GM12878 (cell line): ENCODE results near the gene CLDN5. TPM values are rescaled to one million over a fixed set of nuclear protein-coding genes. Genes with fewer than 3 reads are reported as not detected.

Experiments used
- ATAC-seq: fragments of 200-7000 bp; cut with Tn5 transposase; 3 replicates; pipeline ENCODE4 v1.9.1; 2020; ENCODE audit warnings: mild to moderate bottlenecking, moderate library complexity
- BruUV-seq: library from RNA; stranded (reverse); fragments of 400-500 nt; replicated peaks from 2 replicates; lab custom pipeline; 2021; lab: Mats Ljungman, UMichigan
- CTCF ChIA-PET: fragments of 300-600 bp; sonication (Branson Sonifier 250); formaldehyde crosslinking; extraction: SDS; loops from one replicate; lab custom pipeline; 2021; ENCODE audit warnings: inconsistent platforms; lab: Yijun Ruan, JAX
- POLR2A ChIA-PET: fragments of 350-600 bp; formaldehyde crosslinking; extraction: SDS; loops from one replicate; lab custom pipeline; 2021; ENCODE audit warnings: inconsistent platforms; lab: Charles Lee
- RAD21 ChIA-PET: fragments of 300-600 bp; sonication (Branson Sonifier 250); formaldehyde crosslinking; loops from one replicate; lab custom pipeline; 2023; ENCODE audit warnings: antibody characterized with exemption; ENCODE audit not compliant: unreplicated experiment; lab: Charles Lee
- SMC1A ChIA-PET: fragments of 300-600 bp; sonication (Branson Sonifier 250); formaldehyde crosslinking; loops from one replicate; lab custom pipeline; 2023; ENCODE audit not compliant: unreplicated experiment, uncharacterized antibody; lab: Charles Lee
- DNase-seq: peaks from one replicate; pipeline ENCODE4 v3.0.0-alpha.2; 2011; ENCODE audit warnings: low read depth, low spot score
- FAIRE-seq: peaks from 3 replicates; lab custom pipeline; 2011; peaks lifted over from hg19 to GRCh38; lab: Jason Lieb, UNC
- H2AFZ ChIP-seq: 2 replicates; pipeline ENCODE4 v1.6.0; 2011; ENCODE audit warnings: low read depth, low read length, control low read depth; ENCODE audit not compliant: control insufficient read depth
- H3K27ac ChIP-seq: 2 replicates; pipeline ENCODE4 v1.5.1; 2011; ENCODE audit warnings: control low read depth; ENCODE audit not compliant: control insufficient read depth, insufficient read depth
- H3K27me3 ChIP-seq, 2 experiments: replicated peaks in 1 of 2; 2 replicates each; pipeline versions ENCODE4 v1.6.0 to v1.6.1; 2011; ENCODE audit warnings: low read length in 1 of 2; ENCODE audit not compliant: control insufficient read depth in 2 of 2, insufficient read depth in 2 of 2
- H3K36me3 ChIP-seq, 2 experiments: 2 replicates each; pipeline ENCODE4 v1.5.1; 2011; ENCODE audit warnings: low read length in 1 of 2; ENCODE audit not compliant: control insufficient read depth in 2 of 2, insufficient read depth in 2 of 2
- H3K4me1 ChIP-seq: 2 replicates; pipeline ENCODE4 v1.6.1; 2011; ENCODE audit warnings: mild to moderate bottlenecking, low read length, moderate library complexity, mixed read lengths; ENCODE audit not compliant: control insufficient read depth, insufficient read depth
- H3K4me2 ChIP-seq: 2 replicates; pipeline ENCODE4 v1.6.0; 2011; ENCODE audit warnings: control low read depth; ENCODE audit not compliant: control insufficient read depth, insufficient read depth
- H3K4me3 ChIP-seq: fragments of 200-600 bp; sonication (generic); 2 replicates; pipeline ENCODE4 v1.5.1; 2016
- H3K79me2 ChIP-seq: 2 replicates; pipeline ENCODE4 v1.6.0; 2011; ENCODE audit warnings: low read length; ENCODE audit not compliant: control insufficient read depth, insufficient read depth
- H3K9ac ChIP-seq: 2 replicates; pipeline ENCODE4 v1.8.0; 2011; ENCODE audit warnings: low read length, control low read depth, mixed read lengths; ENCODE audit not compliant: control insufficient read depth, insufficient read depth
- H3K9me3 ChIP-seq: replicated peaks from 3 replicates; pipeline ENCODE4 v1.5.1; 2011; ENCODE audit warnings: mild to moderate bottlenecking, low read length; ENCODE audit not compliant: control insufficient read depth, insufficient read depth
- H4K20me1 ChIP-seq: 2 replicates; pipeline ENCODE4 v1.6.0; 2011; ENCODE audit not compliant: control insufficient read depth, insufficient read depth
- BRCA1 ChIP-seq: IDR thresholded peaks from 2 replicates; pipeline ENCODE4 v1.6.1; 2011; ENCODE audit warnings: low read depth, low read length, improper control_type of control experiment
- GATAD2B ChIP-seq: fragments of 450-650 bp; conservative IDR thresholded peaks from 2 replicates; pipeline ENCODE4 v1.6.1; 2017; ENCODE audit warnings: low read depth, mild to moderate bottlenecking, moderate library complexity
- NBN ChIP-seq: fragments of 450-650 bp; IDR thresholded peaks from 2 replicates; pipeline ENCODE4 v1.6.1; 2016
- NFYB ChIP-seq: IDR thresholded peaks from 2 replicates; pipeline ENCODE4 v1.6.1; 2011; ENCODE audit warnings: low read depth, mild to moderate bottlenecking, low read length, improper control_type of control experiment, moderate library complexity; ENCODE audit not compliant: insufficient read depth
- NR2C1 ChIP-seq: fragments of 450-650 bp; IDR thresholded peaks from 2 replicates; pipeline ENCODE4 v1.6.1; 2017; ENCODE audit warnings: antibody characterized with exemption, mild to moderate bottlenecking, moderate library complexity
- NRF1 ChIP-seq: conservative IDR thresholded peaks from 2 replicates; pipeline ENCODE4 v1.6.1; 2011; ENCODE audit warnings: mild to moderate bottlenecking, low read depth, low read length, improper control_type of control experiment
- POU2F2 ChIP-seq: IDR thresholded peaks from 3 replicates; pipeline ENCODE4 v1.6.1; 2011; ENCODE audit warnings: low read depth, mild to moderate bottlenecking, low read length, borderline replicate concordance
- RUNX3 ChIP-seq: IDR thresholded peaks from 2 replicates; pipeline ENCODE4 v1.6.1; 2012; ENCODE audit warnings: low read length, inconsistent platforms
- SMC3 ChIP-seq: IDR thresholded peaks from 2 replicates; pipeline ENCODE4 v1.6.1; 2011; ENCODE audit warnings: low read length, improper control_type of control experiment, borderline replicate concordance
- SREBF1 ChIP-seq: IDR thresholded peaks from 2 replicates; pipeline ENCODE4 v1.6.1; 2012; ENCODE audit warnings: mild to moderate bottlenecking, low read length
- STAT3 ChIP-seq: IDR thresholded peaks from 2 replicates; pipeline ENCODE4 v1.6.1; 2011; ENCODE audit warnings: low read depth, low read length, improper control_type of control experiment
- TCF7 ChIP-seq: IDR thresholded peaks from 2 replicates; pipeline ENCODE4 v1.6.1; 2014; ENCODE audit warnings: antibody characterized with exemption, borderline replicate concordance
- ZNF24 ChIP-seq: fragments of 450-650 bp; IDR thresholded peaks from 2 replicates; pipeline ENCODE4 v1.6.1; 2017; ENCODE audit warnings: antibody characterized with exemption, mild to moderate bottlenecking
- WGBS: methylation state at CpG from one replicate; pipeline ENCODE4 v1.1.6; 2016; ENCODE audit warnings: low lambda C conversion rate; ENCODE audit not compliant: insufficient replicate concordance, insufficient coverage; ENCODE audit errors: missing lambda C conversion rate; 5-methylcytosine and 5-hydroxymethylcytosine counted together
- in situ Hi-C: fragments of 300-500 bp; cut with MboI; formaldehyde crosslinking; loops from 9 replicates; pipeline ENCODE4 v1.14.3; 2018; ENCODE audit warnings: mixed read lengths
- intact Hi-C: fragments of 100-400 bp; cut with micrococcal nuclease; formaldehyde crosslinking; loops from one replicate; pipeline ENCODE4 v1.14.2; 2022; ENCODE audit not compliant: unreplicated experiment
- polyA plus RNA-seq, 11 experiments: library from polyadenylated mRNA; depleted of rRNA in 4 of 11; unstranded in 6 of 11; stranded (reverse) in 5 of 11; fragments of >200 nt; fragmentation: Nextera tagmentation in 4 of 11; fragmentation: Illumina TruSeq in 1 of 11; extraction: Ambion mirVana in 4 of 11; extraction: Trizol in 1 of 11; gene quantifications; 1 replicate in 1 of 11; 2 replicates in 10 of 11; pipeline versions ENCODE4 v1.2.1 to v1.2.3, GENCODE V29; 2011 to 2016; ENCODE audit warnings: inconsistent platforms in 2 of 11, missing spikeins in 2 of 11, low read depth in 1 of 11
- total RNA-seq, 4 experiments: library from RNA; depleted of rRNA in 3 of 4; stranded (reverse); fragments of >200 nt in 3 of 4; fragmentation: Illumina TruSeq in 1 of 4; extraction: Trizol in 1 of 4; gene quantifications; 2 replicates each; pipeline versions ENCODE4 v1.2.1 to v1.2.3, GENCODE V29; 2013 to 2021
- TF ChIP-seq, protein P1 (sequence below): fragments of 450-650 bp; IDR thresholded peaks from 2 replicates; pipeline ENCODE4 v1.6.1; 2016; ENCODE audit warnings: mild to moderate bottlenecking, moderate library complexity, borderline replicate concordance
- TF ChIP-seq, protein P2 (sequence below): IDR thresholded peaks from 2 replicates; pipeline ENCODE4 v1.6.1; 2011; ENCODE audit warnings: low read depth, mild to moderate bottlenecking, low read length, moderate library complexity, borderline replicate concordance; ENCODE audit errors: extremely low read depth
- TF ChIP-seq, protein P3 (sequence below): fragments of 450-650 bp; IDR thresholded peaks from 2 replicates; pipeline ENCODE4 v1.6.1; 2018; ENCODE audit warnings: borderline replicate concordance, mild to moderate bottlenecking; ENCODE audit not compliant: partially characterized antibody

Gene CLDN5
- total and polyA plus RNA-seq, 10 of the 15 experiments (the other 5 are each of a cell fraction or from before 2014, with no cell fraction given) = 0.15 TPM; not detected in 9

GRCh38 chr22:19535001-19535400 is 10.8 kb upstream of the CLDN5 start:
- no peaks in the 10 kb centered on the region for H3K9me3 ChIP-seq
- no peak overlapping the region for H3K9ac ChIP-seq
- CTCF ChIA-PET = interaction anchor here (0.7 kb wide), 1 partner anchor 92 kb away, joined by 3 read pairs; no protein-coding TSS in a partner anchor
- no peak overlapping the region for H3K4me3 ChIP-seq
- H2AFZ ChIP-seq = no peak overlapping the region
- no peak for ATAC-seq
- SMC1A ChIA-PET = no interaction called here
- TF ChIP-seq TCF7 = no peak
- no peak for TF ChIP-seq RUNX3
- no peak for TF ChIP-seq NBN
- TF ChIP-seq GATAD2B = no peak
- no peak for TF ChIP-seq SREBF1
- no peak for TF ChIP-seq ZNF24
- TF ChIP-seq BRCA1 = no peak
- no peak for TF ChIP-seq SMC3
- TF ChIP-seq, protein P1, sequence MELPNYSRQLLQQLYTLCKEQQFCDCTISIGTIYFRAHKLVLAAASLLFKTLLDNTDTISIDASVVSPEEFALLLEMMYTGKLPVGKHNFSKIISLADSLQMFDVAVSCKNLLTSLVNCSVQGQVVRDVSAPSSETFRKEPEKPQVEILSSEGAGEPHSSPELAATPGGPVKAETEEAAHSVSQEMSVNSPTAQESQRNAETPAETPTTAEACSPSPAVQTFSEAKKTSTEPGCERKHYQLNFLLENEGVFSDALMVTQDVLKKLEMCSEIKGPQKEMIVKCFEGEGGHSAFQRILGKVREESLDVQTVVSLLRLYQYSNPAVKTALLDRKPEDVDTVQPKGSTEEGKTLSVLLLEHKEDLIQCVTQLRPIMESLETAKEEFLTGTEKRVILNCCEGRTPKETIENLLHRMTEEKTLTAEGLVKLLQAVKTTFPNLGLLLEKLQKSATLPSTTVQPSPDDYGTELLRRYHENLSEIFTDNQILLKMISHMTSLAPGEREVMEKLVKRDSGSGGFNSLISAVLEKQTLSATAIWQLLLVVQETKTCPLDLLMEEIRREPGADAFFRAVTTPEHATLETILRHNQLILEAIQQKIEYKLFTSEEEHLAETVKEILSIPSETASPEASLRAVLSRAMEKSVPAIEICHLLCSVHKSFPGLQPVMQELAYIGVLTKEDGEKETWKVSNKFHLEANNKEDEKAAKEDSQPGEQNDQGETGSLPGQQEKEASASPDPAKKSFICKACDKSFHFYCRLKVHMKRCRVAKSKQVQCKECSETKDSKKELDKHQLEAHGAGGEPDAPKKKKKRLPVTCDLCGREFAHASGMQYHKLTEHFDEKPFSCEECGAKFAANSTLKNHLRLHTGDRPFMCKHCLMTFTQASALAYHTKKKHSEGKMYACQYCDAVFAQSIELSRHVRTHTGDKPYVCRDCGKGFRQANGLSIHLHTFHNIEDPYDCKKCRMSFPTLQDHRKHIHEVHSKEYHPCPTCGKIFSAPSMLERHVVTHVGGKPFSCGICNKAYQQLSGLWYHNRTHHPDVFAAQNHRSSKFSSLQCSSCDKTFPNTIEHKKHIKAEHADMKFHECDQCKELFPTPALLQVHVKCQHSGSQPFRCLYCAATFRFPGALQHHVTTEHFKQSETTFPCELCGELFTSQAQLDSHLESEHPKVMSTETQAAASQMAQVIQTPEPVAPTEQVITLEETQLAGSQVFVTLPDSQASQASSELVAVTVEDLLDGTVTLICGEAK = no peak
- TF ChIP-seq, protein P2, sequence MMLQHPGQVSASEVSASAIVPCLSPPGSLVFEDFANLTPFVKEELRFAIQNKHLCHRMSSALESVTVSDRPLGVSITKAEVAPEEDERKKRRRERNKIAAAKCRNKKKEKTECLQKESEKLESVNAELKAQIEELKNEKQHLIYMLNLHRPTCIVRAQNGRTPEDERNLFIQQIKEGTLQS = no peak
- TF ChIP-seq POU2F2 = no peak
- TF ChIP-seq, protein P3, sequence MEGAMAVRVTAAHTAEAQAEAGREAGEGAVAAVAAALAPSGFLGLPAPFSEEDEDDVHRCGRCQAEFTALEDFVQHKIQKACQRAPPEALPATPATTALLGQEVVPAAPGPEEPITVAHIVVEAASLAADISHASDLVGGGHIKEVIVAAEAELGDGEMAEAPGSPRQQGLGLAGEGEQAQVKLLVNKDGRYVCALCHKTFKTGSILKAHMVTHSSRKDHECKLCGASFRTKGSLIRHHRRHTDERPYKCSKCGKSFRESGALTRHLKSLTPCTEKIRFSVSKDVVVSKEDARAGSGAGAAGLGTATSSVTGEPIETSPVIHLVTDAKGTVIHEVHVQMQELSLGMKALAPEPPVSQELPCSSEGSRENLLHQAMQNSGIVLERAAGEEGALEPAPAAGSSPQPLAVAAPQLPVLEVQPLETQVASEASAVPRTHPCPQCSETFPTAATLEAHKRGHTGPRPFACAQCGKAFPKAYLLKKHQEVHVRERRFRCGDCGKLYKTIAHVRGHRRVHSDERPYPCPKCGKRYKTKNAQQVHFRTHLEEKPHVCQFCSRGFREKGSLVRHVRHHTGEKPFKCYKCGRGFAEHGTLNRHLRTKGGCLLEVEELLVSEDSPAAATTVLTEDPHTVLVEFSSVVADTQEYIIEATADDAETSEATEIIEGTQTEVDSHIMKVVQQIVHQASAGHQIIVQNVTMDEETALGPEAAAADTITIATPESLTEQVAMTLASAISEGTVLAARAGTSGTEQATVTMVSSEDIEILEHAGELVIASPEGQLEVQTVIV = no peak
- TF ChIP-seq NR2C1 = no peak
- TF ChIP-seq STAT3 = no peak
- no peak for TF ChIP-seq NFYB
- no peak for TF ChIP-seq NRF1
- POLR2A ChIA-PET = no interaction called here
- WGBS = 0% methylated on average over 3 of the region's 3 CpGs
- in situ Hi-C loops (no loop called here), intact Hi-C loops (no loop called here)
- no peaks in the 10 kb centered on the region for H3K27me3 ChIP-seq
- H3K4me1 ChIP-seq = no peaks in the 10 kb centered on the region
- no peak for DNase-seq
- FAIRE-seq = no peak
- H4K20me1 ChIP-seq = no peaks in the 10 kb centered on the region
- no peaks in the 10 kb centered on the region for H3K79me2 ChIP-seq
- no peaks in the 10 kb centered on the region for H3K36me3 ChIP-seq
- no TSS peak for BruUV-seq
- H3K27ac ChIP-seq = no peak overlapping the region
- RAD21 ChIA-PET = no interaction called here
- H3K4me2 ChIP-seq = no peak overlapping the region
